Measurements from ENCODE around the gene PLA2G15.

Gene PLA2G15

DNA sequence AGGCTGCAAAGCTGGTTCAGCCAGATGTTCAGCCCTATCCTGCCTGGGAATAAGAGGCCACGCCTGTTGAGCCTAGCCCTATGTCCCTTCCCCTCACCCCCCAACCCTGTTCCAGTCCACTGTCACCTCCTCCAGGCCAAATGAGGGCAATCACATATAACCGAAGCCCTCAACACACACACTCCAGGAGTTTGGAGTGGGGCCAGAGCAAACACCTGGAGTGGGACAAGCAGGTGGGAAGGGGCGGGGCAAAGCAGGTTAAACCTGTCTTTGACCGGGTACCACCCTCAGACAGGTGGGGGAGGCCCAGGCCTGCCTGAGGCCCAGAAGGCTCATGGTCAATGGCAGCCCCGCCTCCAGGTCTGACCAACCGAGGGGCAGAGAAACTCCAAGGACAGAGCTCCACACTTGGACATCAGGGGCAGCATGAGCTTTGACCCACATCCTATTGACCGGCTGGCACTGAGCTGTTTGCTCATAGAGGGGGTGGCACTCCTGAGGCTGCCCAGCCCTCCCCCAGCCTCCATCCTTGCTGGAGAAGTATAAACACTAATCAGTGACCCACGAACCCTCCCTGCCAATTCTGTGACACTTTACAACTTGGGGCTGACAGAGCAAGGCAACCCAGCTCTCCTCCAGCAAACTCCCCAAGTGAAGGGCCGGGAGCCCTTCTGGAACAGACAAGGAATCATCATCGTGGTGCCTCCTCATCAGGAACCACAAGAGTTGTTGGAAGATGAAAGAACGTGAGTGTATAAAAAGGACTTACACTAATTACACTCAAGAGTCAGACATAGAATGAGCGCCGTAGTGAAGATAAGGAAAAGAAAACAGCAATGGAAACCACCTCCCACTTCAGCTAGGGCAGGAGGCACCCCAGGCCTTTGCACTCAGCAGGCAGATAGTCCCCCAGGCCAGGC lies 10.7 kb upstream of the PLA2G15 start (continued):
- TF ChIP-seq SCRT1 (tag by site-specific recombination; IDR thresholded peaks at IDR 0.05; ENCODE audit: borderline replicate concordance): peak; percentile 44; the same call in 1 of the 2 replicates
- TF ChIP-seq, protein P1, sequence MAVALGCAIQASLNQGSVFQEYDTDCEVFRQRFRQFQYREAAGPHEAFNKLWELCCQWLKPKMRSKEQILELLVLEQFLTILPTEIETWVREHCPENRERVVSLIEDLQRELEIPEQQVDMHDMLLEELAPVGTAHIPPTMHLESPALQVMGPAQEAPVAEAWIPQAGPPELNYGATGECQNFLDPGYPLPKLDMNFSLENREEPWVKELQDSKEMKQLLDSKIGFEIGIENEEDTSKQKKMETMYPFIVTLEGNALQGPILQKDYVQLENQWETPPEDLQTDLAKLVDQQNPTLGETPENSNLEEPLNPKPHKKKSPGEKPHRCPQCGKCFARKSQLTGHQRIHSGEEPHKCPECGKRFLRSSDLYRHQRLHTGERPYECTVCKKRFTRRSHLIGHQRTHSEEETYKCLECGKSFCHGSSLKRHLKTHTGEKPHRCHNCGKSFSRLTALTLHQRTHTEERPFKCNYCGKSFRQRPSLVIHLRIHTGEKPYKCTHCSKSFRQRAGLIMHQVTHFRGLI (tag by site-specific recombination; IDR thresholded peaks at IDR 0.05): no peak
- no peak for TF ChIP-seq ZNF114 (tag by site-specific recombination; IDR thresholded peaks at IDR 0.05)
- TF ChIP-seq ZIC2 (tag by site-specific recombination; IDR thresholded peaks at IDR 0.05): 0 out of 2 replicates have a peak, but pooled peaks have one; percentile 12
- TF ChIP-seq ZNF398 (tag by site-specific recombination; IDR thresholded peaks at IDR 0.05): no peak; the same call in 1 of the 2 replicates
- TF ChIP-seq ZBTB48 (tag by site-specific recombination; IDR thresholded peaks at IDR 0.05): no peak
- no peak for TF ChIP-seq ZNF211 (tag by site-specific recombination; IDR thresholded peaks at IDR 0.05; ENCODE audit: low read depth)
- no peak for TF ChIP-seq ZNF785 (tag by site-specific recombination; IDR thresholded peaks at IDR 0.05)
- TF ChIP-seq KLF1 (tag by site-specific recombination; IDR thresholded peaks at IDR 0.05): peak; percentile 87
- TF ChIP-seq TRIM28 (IDR thresholded peaks at IDR 0.05; ENCODE audit: borderline replicate concordance, low read length): peak; percentile 13; the same call in 1 of the 2 replicates
- TF ChIP-seq BCL11A (tag by site-specific recombination; IDR thresholded peaks at IDR 0.05; ENCODE audit: low read depth): no peak
- TF ChIP-seq ZNF138 (tag by site-specific recombination; IDR thresholded peaks at IDR 0.05; ENCODE audit: borderline replicate concordance): no peak
- TF ChIP-seq ELK4 (IDR thresholded peaks at IDR 0.05; ENCODE audit: borderline replicate concordance, low read depth, low read length): no peak
- TF ChIP-seq SCRT2 (tag by site-specific recombination; IDR thresholded peaks at IDR 0.05): peak; percentile 81
- peak; percentile 42; the same call in 1 of the 2 replicates for TF ChIP-seq ZBTB11 (tag by site-specific recombination; conservative IDR thresholded peaks at IDR 0.05; ENCODE audit: low read depth)
- no peak for TF ChIP-seq ZNF354C (tag by site-specific recombination; IDR thresholded peaks at IDR 0.05; ENCODE audit: borderline replicate concordance, low read depth)
- TF ChIP-seq KLF9 (tag by site-specific recombination; IDR thresholded peaks at IDR 0.05; ENCODE audit: low read depth): peak; percentile 45; the same call in 1 of the 2 replicates
- 0 out of 2 replicates have a peak, but pooled peaks have one; percentile 15 for TF ChIP-seq ZNF600 (tag by site-specific recombination; IDR thresholded peaks at IDR 0.05)
- TF ChIP-seq KLF7 (tag by site-specific recombination; IDR thresholded peaks at IDR 0.05; ENCODE audit: borderline replicate concordance): peak; percentile 28; the same call in 1 of the 2 replicates
- TF ChIP-seq ZNF10 (tag by site-specific recombination; IDR thresholded peaks at IDR 0.05): peak; percentile 64; the same call in 1 of the 2 replicates
- TF ChIP-seq, protein P2, sequence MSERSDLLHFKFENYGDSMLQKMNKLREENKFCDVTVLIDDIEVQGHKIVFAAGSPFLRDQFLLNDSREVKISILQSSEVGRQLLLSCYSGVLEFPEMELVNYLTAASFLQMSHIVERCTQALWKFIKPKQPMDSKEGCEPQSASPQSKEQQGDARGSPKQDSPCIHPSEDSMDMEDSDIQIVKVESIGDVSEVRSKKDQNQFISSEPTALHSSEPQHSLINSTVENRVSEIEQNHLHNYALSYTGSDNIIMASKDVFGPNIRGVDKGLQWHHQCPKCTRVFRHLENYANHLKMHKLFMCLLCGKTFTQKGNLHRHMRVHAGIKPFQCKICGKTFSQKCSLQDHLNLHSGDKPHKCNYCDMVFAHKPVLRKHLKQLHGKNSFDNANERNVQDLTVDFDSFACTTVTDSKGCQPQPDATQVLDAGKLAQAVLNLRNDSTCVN (tag by site-specific recombination; optimal IDR thresholded peaks at IDR 0.05): no peak
- 0 out of 2 replicates have a peak, but pooled peaks have one; percentile 9 for TF ChIP-seq GLIS1 (tag by site-specific recombination; IDR thresholded peaks at IDR 0.05)
- no peak for TF ChIP-seq ZNF664 (tag by site-specific recombination; IDR thresholded peaks at IDR 0.05)
- TF ChIP-seq ZNF654 (tag by site-specific recombination; IDR thresholded peaks at IDR 0.05; ENCODE audit: low read depth): no peak
- TF ChIP-seq PRDM1 (tag by site-specific recombination; IDR thresholded peaks at IDR 0.05): 0 out of 2 replicates have a peak, but pooled peaks have one; percentile 12

Measured in HEK293 (cell line).